Measurements from ENCODE around the gene YES1. TPM values are rescaled to one million over a fixed set of nuclear protein-coding genes. Genes with fewer than 3 reads are reported as not detected.

YES1 gene
- total RNA-seq, 6 donors from 2014 or later: 24.1 to 118 (median 55.0) TPM

DNA sequence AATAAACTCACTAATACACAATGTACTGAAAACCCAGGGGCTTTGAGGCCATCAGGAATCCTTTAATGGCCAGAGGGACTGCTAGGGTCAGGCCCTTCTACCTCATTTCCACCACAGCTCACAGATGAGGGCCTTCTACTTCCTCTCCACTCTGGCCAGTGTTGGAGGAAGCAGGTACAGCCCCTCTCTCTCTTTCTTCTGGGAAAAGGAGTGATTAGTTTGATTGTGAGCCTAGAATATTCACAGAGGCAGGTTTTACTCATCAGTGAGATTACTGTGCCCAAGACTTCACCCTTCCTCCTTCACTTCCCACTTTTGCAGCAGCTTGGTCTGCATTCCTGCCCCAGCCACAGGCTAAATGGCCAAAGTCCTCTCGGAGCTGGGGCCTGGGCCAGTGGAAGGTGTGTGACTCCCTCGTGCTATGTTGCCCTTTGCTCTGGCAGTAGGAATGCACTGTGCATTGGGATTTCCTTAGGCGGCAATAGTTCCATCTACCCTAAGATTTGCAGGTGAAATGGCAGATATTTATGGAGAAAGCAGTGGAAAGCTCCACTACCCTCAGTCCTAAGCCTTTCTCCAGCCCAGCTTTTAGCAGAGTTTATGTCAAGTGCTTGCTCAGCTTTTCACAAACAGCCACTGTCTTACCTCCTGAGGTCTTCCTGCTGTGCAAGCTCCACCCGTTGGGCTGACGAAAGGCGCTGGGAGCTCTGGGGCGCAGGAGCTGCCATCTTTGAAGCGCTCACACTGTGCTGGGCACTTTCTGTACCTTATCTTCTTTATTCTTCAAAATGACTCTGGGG, 36.2 kb upstream of the YES1 start:
- Histone ChIP-seq H3K36me3 (no peaks in the 10 kb centered on the region), H3K4me3 (no peak overlapping the region), H3K27me3 (no peaks in the 10 kb centered on the region), H3K9me3 (no peaks in the 10 kb centered on the region), H3K4me1 (peaks cover 0 to 7% (median 0%) of the 10 kb centered on the region in 4 donors), H3K27ac (no peak overlapping the region)
- DNase-seq: no peak
- TF ChIP-seq, protein P1, sequence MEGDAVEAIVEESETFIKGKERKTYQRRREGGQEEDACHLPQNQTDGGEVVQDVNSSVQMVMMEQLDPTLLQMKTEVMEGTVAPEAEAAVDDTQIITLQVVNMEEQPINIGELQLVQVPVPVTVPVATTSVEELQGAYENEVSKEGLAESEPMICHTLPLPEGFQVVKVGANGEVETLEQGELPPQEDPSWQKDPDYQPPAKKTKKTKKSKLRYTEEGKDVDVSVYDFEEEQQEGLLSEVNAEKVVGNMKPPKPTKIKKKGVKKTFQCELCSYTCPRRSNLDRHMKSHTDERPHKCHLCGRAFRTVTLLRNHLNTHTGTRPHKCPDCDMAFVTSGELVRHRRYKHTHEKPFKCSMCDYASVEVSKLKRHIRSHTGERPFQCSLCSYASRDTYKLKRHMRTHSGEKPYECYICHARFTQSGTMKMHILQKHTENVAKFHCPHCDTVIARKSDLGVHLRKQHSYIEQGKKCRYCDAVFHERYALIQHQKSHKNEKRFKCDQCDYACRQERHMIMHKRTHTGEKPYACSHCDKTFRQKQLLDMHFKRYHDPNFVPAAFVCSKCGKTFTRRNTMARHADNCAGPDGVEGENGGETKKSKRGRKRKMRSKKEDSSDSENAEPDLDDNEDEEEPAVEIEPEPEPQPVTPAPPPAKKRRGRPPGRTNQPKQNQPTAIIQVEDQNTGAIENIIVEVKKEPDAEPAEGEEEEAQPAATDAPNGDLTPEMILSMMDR (IDR thresholded peaks at IDR 0.05): no peak
- TF ChIP-seq POLR2AphosphoS5 (IDR thresholded peaks at IDR 0.05) (no peak), POLR2A (IDR thresholded peaks at IDR 0.05) (no peak), EP300 (IDR thresholded peaks at IDR 0.05) (no peak)
- WGBS, 2 donors: 89 to 90% methylated on average over 8 of the region's 8 CpGs
- no peak for ATAC-seq (ENCODE audit: low FRiP score in 2 of 2)

DNA sequence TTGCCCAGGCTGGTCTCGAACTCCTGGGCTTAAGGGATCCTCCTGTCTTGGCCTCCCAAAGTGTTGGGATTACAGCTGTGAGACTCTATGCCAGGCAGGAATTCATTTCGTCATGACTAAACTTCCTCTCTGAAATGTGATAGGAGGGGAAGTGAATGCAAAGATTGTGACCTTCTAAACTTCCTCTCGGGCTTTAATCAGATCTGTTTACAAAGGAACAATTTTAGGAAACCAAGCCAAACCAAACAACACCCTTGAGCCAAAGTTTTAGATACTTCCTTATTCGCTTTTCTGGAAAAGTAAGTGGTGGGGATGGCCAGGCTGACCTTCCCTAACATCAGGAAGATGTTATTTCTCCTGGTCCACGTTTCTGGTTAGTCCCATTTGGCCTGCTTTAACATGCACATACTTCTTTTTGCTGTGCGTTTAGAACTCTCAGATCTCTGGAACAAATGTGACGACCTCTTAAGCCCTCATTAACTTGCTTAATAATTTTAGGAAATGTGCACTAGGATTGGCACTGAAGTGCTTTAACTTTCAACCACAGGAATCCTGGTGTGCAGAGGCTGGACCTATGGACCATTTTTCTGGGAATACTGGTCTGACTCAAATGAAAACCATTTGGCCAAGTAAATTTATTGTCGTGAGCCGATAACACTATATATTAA, 33.2 kb upstream of the YES1 start:
- H3K4me1 ChIP-seq: peaks cover 0 to 7% (median 0%) of the 10 kb centered on the region in 4 donors
- DNase-seq (no peak), ATAC-seq (ENCODE audit: low FRiP score in 2 of 2) (peak in 1 of 2 donors; percentile 60)
- H3K4me3 ChIP-seq: no peak overlapping the region
- peak overlapping the region in 3 of 4 donors; percentile 52 to 67 (median 59) for H3K27ac ChIP-seq
- 21 to 24% methylated on average over 9 of the region's 9 CpGs for WGBS, 2 donors
- TF ChIP-seq, protein P1 (IDR thresholded peaks at IDR 0.05): no peak
- TF ChIP-seq POLR2AphosphoS5 (IDR thresholded peaks at IDR 0.05) (peak; percentile 4 to 49), EP300 (IDR thresholded peaks at IDR 0.05) (peak in 1 of 4 donors; percentile 66), POLR2A (IDR thresholded peaks at IDR 0.05) (no peak)
- H3K27me3 ChIP-seq: no peaks in the 10 kb centered on the region
- H3K9me3 ChIP-seq: no peaks in the 10 kb centered on the region
- no peaks in the 10 kb centered on the region for H3K36me3 ChIP-seq

DNA sequence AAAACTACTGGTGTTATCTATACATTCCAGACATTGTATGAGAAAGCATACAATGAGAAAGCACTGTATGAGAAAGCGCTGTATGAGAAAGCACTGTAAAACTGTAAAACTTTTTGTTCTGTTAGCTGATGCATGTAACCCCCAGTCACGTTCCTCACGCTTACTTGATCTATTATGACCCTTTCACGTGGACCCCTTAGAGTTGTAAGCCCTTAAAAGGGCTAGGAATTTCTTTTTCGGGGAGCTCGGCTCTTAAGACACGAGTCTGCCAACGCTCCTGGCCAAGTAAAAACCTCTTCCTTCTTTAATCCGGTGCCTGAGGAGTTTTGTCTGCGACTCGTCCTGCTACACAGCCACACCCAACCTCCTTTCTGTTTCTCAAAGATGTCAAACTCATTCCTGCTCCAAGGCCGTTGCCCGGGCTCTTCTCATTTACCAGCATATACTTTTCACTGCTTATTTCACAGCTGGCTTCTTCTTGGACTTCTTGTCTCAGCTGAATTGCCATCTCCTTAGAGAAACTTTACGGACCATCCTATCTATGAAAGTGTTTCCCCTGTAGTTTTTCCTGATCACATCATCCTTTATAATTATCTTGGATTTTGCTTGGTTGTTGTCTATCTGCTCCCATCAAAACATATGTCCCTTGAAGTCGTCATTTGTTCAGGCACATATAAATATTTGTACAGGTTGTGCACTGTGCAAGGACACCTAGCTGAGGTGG, 29.8 kb upstream of the YES1 start:
- Histone ChIP-seq H3K9me3 (no peaks in the 10 kb centered on the region), H3K4me1 (peaks cover 7 to 11% (median 8%) of the 10 kb centered on the region in 4 donors), H3K27me3 (no peaks in the 10 kb centered on the region), H3K4me3 (no peak overlapping the region), H3K36me3 (no peaks in the 10 kb centered on the region), H3K27ac (peak overlapping the region in 1 of 4 donors; percentile 43)
- no peak for TF ChIP-seq POLR2AphosphoS5 (IDR thresholded peaks at IDR 0.05)
- no peak for TF ChIP-seq POLR2A (IDR thresholded peaks at IDR 0.05)
- DNase-seq (no peak), ATAC-seq (ENCODE audit: low FRiP score in 2 of 2) (no peak)
- WGBS, 2 donors: 33 to 41% methylated on average over 15 of the region's 15 CpGs

DNA sequence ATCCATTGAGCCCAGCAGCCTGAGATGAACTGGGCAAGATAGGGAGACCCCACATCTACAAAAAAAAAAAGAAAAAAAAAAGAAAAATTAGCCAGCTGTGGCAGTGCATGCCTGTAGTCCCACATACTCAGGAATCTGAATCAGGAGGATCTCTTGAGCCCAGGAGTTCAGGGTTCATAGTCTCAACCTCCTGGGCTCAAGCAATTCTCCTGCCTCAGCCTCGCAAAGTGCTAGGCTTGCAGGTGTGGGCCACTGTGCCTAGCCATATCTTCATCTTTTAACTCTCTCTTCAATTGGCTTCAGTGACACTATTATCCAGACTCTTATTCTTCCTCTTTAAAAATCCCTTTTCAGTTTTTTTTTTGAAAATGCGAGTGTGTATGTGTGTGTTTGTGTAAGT, 28.5 kb upstream of the YES1 start:
- Histone ChIP-seq H3K27me3 (no peaks in the 10 kb centered on the region), H3K4me3 (no peak overlapping the region), H3K4me1 (peaks cover 5 to 11% (median 8%) of the 10 kb centered on the region in 4 donors), H3K27ac (peak overlapping the region in 1 of 4 donors; percentile 69), H3K9me3 (no peaks in the 10 kb centered on the region), H3K36me3 (no peaks in the 10 kb centered on the region)
- no peak for TF ChIP-seq POLR2AphosphoS5 (IDR thresholded peaks at IDR 0.05)
- TF ChIP-seq POLR2A (IDR thresholded peaks at IDR 0.05): no peak
- no peak for TF ChIP-seq EP300 (IDR thresholded peaks at IDR 0.05)
- TF ChIP-seq, protein P1 (IDR thresholded peaks at IDR 0.05): no peak
- no peak for ATAC-seq (ENCODE audit: low FRiP score in 2 of 2)
- no peak for DNase-seq
- WGBS, 2 donors: 70 to 84% methylated on average over 2 of the region's 2 CpGs

DNA sequence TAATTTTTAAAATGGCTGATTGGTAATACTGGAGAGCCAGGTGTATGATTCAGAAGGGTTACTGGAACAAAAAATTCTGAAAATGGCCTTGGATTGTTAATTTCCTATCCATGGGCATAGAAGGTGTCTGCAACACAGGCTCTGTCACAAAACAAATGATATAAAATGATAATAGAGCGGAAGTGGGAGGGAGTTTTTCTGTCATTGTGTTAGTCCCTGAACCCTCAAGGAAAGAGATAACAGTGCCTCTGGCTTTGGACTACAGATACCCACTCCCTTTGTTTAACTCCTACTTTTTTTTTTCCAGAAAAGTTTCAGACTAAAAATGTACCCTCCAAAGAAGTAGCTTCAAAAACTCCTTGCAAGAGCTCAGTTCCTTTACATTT, 28.0 kb upstream of the YES1 start:
- Histone ChIP-seq H3K27ac (peak overlapping the region in 3 of 4 donors; percentile 18 to 69 (median 30)), H3K27me3 (no peaks in the 10 kb centered on the region), H3K4me1 (peaks cover 0 to 11% (median 8%) of the 10 kb centered on the region in 4 donors), H3K9me3 (no peaks in the 10 kb centered on the region), H3K4me3 (no peak overlapping the region), H3K36me3 (no peaks in the 10 kb centered on the region)
- 53 to 67% methylated on average over 1 of the region's 1 CpG for WGBS, 2 donors
- TF ChIP-seq, protein P1 (IDR thresholded peaks at IDR 0.05): no peak
- no peak for TF ChIP-seq POLR2AphosphoS5 (IDR thresholded peaks at IDR 0.05)
- TF ChIP-seq POLR2A (IDR thresholded peaks at IDR 0.05): no peak
- TF ChIP-seq EP300 (IDR thresholded peaks at IDR 0.05): no peak
- DNase-seq (no peak), ATAC-seq (ENCODE audit: low FRiP score in 2 of 2) (no peak)
